Measurements from ENCODE around the gene KRTAP3-1.
"Not testable (repeated sequence)": the region's sequence is repeated elsewhere in the genome, so short reads cannot be mapped to it uniquely, and the experiment has no call there.

DNA sequence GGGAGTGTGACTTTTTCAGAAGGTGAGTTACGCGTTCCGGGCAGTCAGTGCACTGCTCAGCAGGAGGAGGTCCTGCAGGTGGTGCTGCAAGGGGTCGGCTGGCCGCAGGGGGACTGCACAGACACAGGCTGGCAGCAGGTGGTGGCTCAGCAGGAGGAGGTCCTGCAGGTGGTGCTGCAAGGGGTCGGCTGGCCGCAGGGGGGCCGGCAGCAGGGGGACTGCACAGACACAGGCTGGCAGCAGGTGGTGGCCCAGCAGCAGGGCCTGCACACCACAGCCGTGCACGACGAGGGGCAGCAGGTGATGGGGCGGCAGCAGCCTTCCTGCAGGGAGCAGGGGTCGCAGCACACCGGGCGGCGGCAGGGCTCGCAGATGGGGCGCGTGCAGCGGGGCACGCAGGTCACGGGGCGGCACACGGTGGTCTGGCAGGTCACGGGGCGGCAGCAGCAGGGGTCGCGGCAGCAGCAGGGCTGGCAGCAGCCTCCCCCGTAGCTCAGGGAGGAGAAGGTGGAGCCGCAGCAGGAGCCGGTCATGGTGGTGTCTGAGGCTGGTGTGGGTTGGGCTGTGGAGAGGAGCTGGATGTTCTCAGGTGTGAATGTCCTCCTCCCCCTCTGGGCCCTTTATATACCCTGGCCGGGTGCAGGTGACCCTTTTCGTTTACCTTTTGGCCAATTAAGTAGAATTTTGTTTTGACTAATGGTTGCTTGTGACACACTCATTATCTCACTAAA, 38.0 kb upstream of the KRTAP3-1 start, which contains the start of gene KRTAP2-1:
- not testable (repeated sequence) for TF ChIP-seq CTCF, POLR2A (IDR thresholded peaks at IDR 0.05)
